Motor neuron (in vitro differentiated cells): ENCODE data around the gene PHOX2B. TPM values are rescaled to one million over a fixed set of nuclear protein-coding genes. Genes with fewer than 3 reads are reported as not detected.
"Not testable (repeated sequence)": the region's sequence is repeated elsewhere in the genome, so short reads cannot be mapped to it uniquely, and the experiment has no call there.

Experiments used
- ATAC-seq, 8 experiments: fragments of 200-7000 bp; cut with Tn5 transposase; replicated peaks in 6 of 8; 2 replicates each; pipeline ENCODE4 v1.8.0; 2021; ENCODE audit warnings: mild to moderate bottlenecking in 8 of 8, moderate library complexity in 8 of 8
- H3K27ac ChIP-seq, 2 donors: fragments of 250-450 bp; sonication (Bioruptor Pico); 2 replicates each; pipeline ENCODE4 v1.9.0; 2021; ENCODE audit warnings: antibody characterized with exemption in 2 of 2, mild to moderate bottlenecking in 2 of 2, moderate library complexity in 1 of 2
- H3K4me1 ChIP-seq, 2 donors: fragments of 250-450 bp; sonication (Bioruptor Pico); replicated peaks in 1 of 2; 2 replicates each; pipeline ENCODE4 v1.6.1; 2021; ENCODE audit warnings: antibody characterized with exemption in 2 of 2, mild to moderate bottlenecking in 2 of 2, moderate library complexity in 1 of 2
- H3K4me3 ChIP-seq, 5 donors: fragments of 250-450 bp; sonication (Bioruptor Pico); 2 replicates each; pipeline ENCODE4 v1.9.0; 2021; ENCODE audit warnings: antibody characterized with exemption in 5 of 5, mild to moderate bottlenecking in 5 of 5, moderate library complexity in 4 of 5
- WGBS, 10 experiments: fragments of 450-650 bp; shearing (Covaris generic); methylation state at CpG; one replicate each; pipeline ENCODE4 v1.0.0; 2022; 5-methylcytosine and 5-hydroxymethylcytosine counted together
- in situ Hi-C, 9 experiments: fragments of 400-800 bp; cut with MboI; loops; one replicate each; pipeline ENCODE4 v1.15.0; 2021; ENCODE audit warnings: low sequenced_read_pairs in 9 of 9, low pct_unique_long_range_greater_than_20kb in 2 of 9; ENCODE audit not compliant: unreplicated experiment in 9 of 9
- total RNA-seq, 8 experiments: library from RNA; unstranded; fragments of 300-600 nt; gene quantifications; 2 replicates each; pipeline versions ENCODE4 v1.2.3 to v1.2.4, GENCODE V29; 2022

The PHOX2B gene
- total RNA-seq, 8 experiments from 2014 or later: 0.09 to 0.52 (median 0.20) TPM; not detected in 3

GRCh38 chr4:41718907-41719306 is 29.6 kb downstream of the PHOX2B start:
- H3K4me3 ChIP-seq: no peak overlapping the region
- ATAC-seq: no peak
- H3K4me1 ChIP-seq: no peaks in the 10 kb centered on the region
- H3K27ac ChIP-seq: no peak overlapping the region
- in situ Hi-C loops: loop anchor here in 1 of 9 experiments (25.0 kb wide), 1 partner anchor 168 kb away; no protein-coding TSS in a partner anchor

- H3K4me3 ChIP-seq: no peak overlapping the region
- no peaks in the 10 kb centered on the region for H3K4me1 ChIP-seq
- in situ Hi-C loops: loop anchor here in 1 of 9 experiments (25.0 kb wide), 1 partner anchor 172 kb away; no protein-coding TSS in a partner anchor
- no peak for ATAC-seq
- H3K27ac ChIP-seq: no peak overlapping the region
- WGBS, 10 experiments: 20 to 100% (median 100%) methylated on average over 1 of the region's 1 CpG; no CpG with 5 or more reads in 2 of the 10 experiments
Measured at GRCh38 chr4:41715155-41715554, 33.4 kb downstream of the PHOX2B start.

GRCh38 chr4:41714364-41715000 is 34.0 kb downstream of the PHOX2B start:
- Histone ChIP-seq H3K4me3 (no peak overlapping the region), H3K4me1 (peaks cover 0 to 5% of the 10 kb centered on the region in 2 donors), H3K27ac (no peak overlapping the region)
- WGBS, 10 experiments: 5 to 84% (median 74%) methylated on average over 3 to 6 of the region's 6 CpGs
- no peak for ATAC-seq
- in situ Hi-C loops: loop anchor here in 1 of 9 experiments (25.0 kb wide), 1 partner anchor 173 kb away; no protein-coding TSS in a partner anchor

- peaks cover 0 to 5% of the 10 kb centered on the region in 2 donors for H3K4me1 ChIP-seq
- WGBS, 10 experiments: 43 to 83% (median 60%) methylated on average over 1 of the region's 1 CpG; no CpG with 5 or more reads in 3 of the 10 experiments
- no peak for ATAC-seq
- H3K4me3 ChIP-seq: no peak overlapping the region
- no peak overlapping the region for H3K27ac ChIP-seq
- in situ Hi-C loops: loop anchor here in 1 of 9 experiments (25.0 kb wide), 1 partner anchor 174 kb away; no protein-coding TSS in a partner anchor
Measured at GRCh38 chr4:41713768-41714167, 34.8 kb downstream of the PHOX2B start.

GRCh38 chr4:41712425-41712824 is 36.1 kb downstream of the PHOX2B start:
- ATAC-seq: no peak
- in situ Hi-C loops: loop anchor here in 1 of 9 experiments (25.0 kb wide), 1 partner anchor 175 kb away; no protein-coding TSS in a partner anchor
- 36 to 100% (median 85%) methylated on average over 2 to 3 of the region's 3 CpGs for WGBS, 10 experiments
- H3K4me3 ChIP-seq: no peak overlapping the region
- H3K27ac ChIP-seq: no peak overlapping the region
- peaks cover 0 to 5% of the 10 kb centered on the region in 2 donors for H3K4me1 ChIP-seq

GRCh38 chr4:41711654-41712053 is 36.9 kb downstream of the PHOX2B start:
- ATAC-seq: not testable (repeated sequence)

GRCh38 chr4:41709844-41710481 is 38.6 kb downstream of the PHOX2B start:
- Histone ChIP-seq H3K27ac (no peak overlapping the region), H3K4me1 (peaks cover 0 to 5% of the 10 kb centered on the region in 2 donors), H3K4me3 (no peak overlapping the region)
- in situ Hi-C loops: loop anchor here in 1 of 9 experiments (25.0 kb wide), 1 partner anchor 177 kb away; no protein-coding TSS in a partner anchor
- peak in 7 of 8 experiments; percentile 40 to 99 (median 80) for ATAC-seq
- WGBS, 10 experiments: 36 to 81% (median 57%) methylated on average over 3 to 5 of the region's 5 CpGs

More at GRCh38 chr4:41711654-41712053, 36.9 kb downstream of the PHOX2B start:
- H3K4me3 ChIP-seq, H3K4me1 ChIP-seq, H3K27ac ChIP-seq: not testable (repeated sequence)
- in situ Hi-C loops: loop anchor here in 1 of 9 experiments (25.0 kb wide), 1 partner anchor 176 kb away; no protein-coding TSS in a partner anchor
- 26 to 100% (median 86%) methylated on average over 1 to 2 of the region's 2 CpGs; no CpG with 5 or more reads in 1 of the 10 experiments for WGBS, 10 experiments

- no peak overlapping the region for H3K27ac ChIP-seq
- H3K4me1 ChIP-seq: no peaks in the 10 kb centered on the region
- ATAC-seq: no peak
- WGBS, 10 experiments: 3 to 92% (median 83%) methylated on average over 1 to 3 of the region's 3 CpGs
- in situ Hi-C loops: loop anchor here in 1 of 9 experiments (25.0 kb wide), 1 partner anchor 184 kb away; no protein-coding TSS in a partner anchor
- no peak overlapping the region for H3K4me3 ChIP-seq
Measured at GRCh38 chr4:41703785-41704184, 44.7 kb downstream of the PHOX2B start.

- H3K27ac ChIP-seq: no peak overlapping the region
- ATAC-seq: peak in 3 of 8 experiments; percentile 38 to 52 (median 45)
- 17 to 90% (median 60%) methylated on average over 1 to 4 of the region's 4 CpGs; no CpG with 5 or more reads in 3 of the 10 experiments for WGBS, 10 experiments
- H3K4me3 ChIP-seq: no peak overlapping the region
- H3K4me1 ChIP-seq: no peaks in the 10 kb centered on the region
- in situ Hi-C loops: loop anchor here in 1 of 9 experiments (25.0 kb wide), 1 partner anchor 185 kb away; no protein-coding TSS in a partner anchor
Measured at GRCh38 chr4:41702770-41703169, 45.8 kb downstream of the PHOX2B start.

GRCh38 chr4:41701983-41702382 is 46.5 kb downstream of the PHOX2B start:
- H3K4me3 ChIP-seq: no peak overlapping the region
- no peaks in the 10 kb centered on the region for H3K4me1 ChIP-seq
- in situ Hi-C loops: loop anchor here in 1 of 9 experiments (25.0 kb wide), 1 partner anchor 185 kb away; no protein-coding TSS in a partner anchor
- H3K27ac ChIP-seq: no peak overlapping the region
- 0 to 100% (median 75%) methylated on average over 1 to 3 of the region's 3 CpGs for WGBS, 10 experiments
- ATAC-seq: no peak

- Histone ChIP-seq H3K4me1 (peaks cover 0 to 2% of the 10 kb centered on the region in 2 donors), H3K27ac (no peak overlapping the region), H3K4me3 (no peak overlapping the region)
- 44 to 100% (median 80%) methylated on average over 1 to 4 of the region's 4 CpGs; no CpG with 5 or more reads in 2 of the 10 experiments for WGBS, 10 experiments
- ATAC-seq: no peak
- in situ Hi-C loops: loop anchor here in 6 of 9 experiments (10.0 to 25.0 kb wide), 2 partner anchors 188 to 191 kb away; no protein-coding TSS in a partner anchor
Measured at GRCh38 chr4:41696763-41697162, 51.8 kb downstream of the PHOX2B start.

GRCh38 chr4:41696131-41696530 is 52.4 kb downstream of the PHOX2B start:
- 61 to 90% (median 72%) methylated on average over 1 to 3 of the region's 3 CpGs for WGBS, 10 experiments
- in situ Hi-C loops: loop anchor here in 6 of 9 experiments (10.0 to 25.0 kb wide), 2 partner anchors 189 to 191 kb away; no protein-coding TSS in a partner anchor
- H3K27ac ChIP-seq: no peak overlapping the region
- peaks cover 0 to 2% of the 10 kb centered on the region in 2 donors for H3K4me1 ChIP-seq
- ATAC-seq: no peak
- H3K4me3 ChIP-seq: no peak overlapping the region
